ENCODE results near the gene ABCA3. TPM values are rescaled to one million over a fixed set of nuclear protein-coding genes. Genes with fewer than 3 reads are reported as not detected.

The ABCA3 gene
- total RNA-seq, 1 experiment from 2014 or later: 58.4 TPM

DNA sequence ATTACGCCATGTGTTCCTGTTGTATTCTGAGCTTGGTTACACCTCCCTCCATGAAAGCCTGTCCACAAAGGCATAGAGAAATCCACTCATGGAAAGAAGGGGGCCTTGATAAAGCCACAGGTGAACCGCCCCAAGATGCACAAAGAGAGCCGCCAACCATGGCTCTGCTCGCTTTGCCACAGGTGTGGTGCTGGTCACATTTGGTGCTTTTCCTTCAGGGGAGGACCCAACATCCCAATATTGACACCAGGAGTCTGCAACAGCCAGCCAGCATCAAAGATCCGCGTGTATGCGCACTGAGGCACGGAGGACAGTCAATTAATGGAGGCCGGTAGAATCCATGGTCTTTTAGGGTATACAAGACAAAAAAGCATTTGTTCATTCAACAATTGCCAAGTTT lies 7.3 kb downstream of the ABCA3 start:
- BruUV-seq (replicated peaks): no TSS peak
- POLR2A ChIA-PET: no interaction called here
- Histone ChIP-seq H3K4me3 (ENCODE audit: low read depth in 2 of 2, low read length in 2 of 2) (no peak overlapping the region), H3K9me3 (ENCODE audit: control insufficient read depth, insufficient read depth, low read depth, low read length) (no peaks in the 10 kb centered on the region), H3K27ac (ENCODE audit: low read length) (no peak overlapping the region), H3K36me3 (ENCODE audit: control insufficient read depth, insufficient read depth, low read length) (no peaks in the 10 kb centered on the region), H3K27me3 (ENCODE audit: control insufficient read depth, insufficient read depth, low read length) (no peaks in the 10 kb centered on the region), H3K4me1 (ENCODE audit: control insufficient read depth, insufficient read depth, low read length) (peaks cover 8% of the 10 kb centered on the region)
- CTCF ChIA-PET: no interaction called here
- in situ Hi-C loops (cut with HindIII; ENCODE audit: low pct_unique_long_range_greater_than_20kb, low sequenced_read_pairs) (no loop called here), intact Hi-C loops (cut with micrococcal nuclease; ENCODE audit: unreplicated experiment) (no loop called here)
- DNase-seq (ENCODE audit: low read depth, low spot score) (no peak), ATAC-seq (no peak)
- TF ChIP-seq POLR2AphosphoS5 (IDR thresholded peaks at IDR 0.05; ENCODE audit: low read depth, low read length) (no peak), TCF7L2 (IDR thresholded peaks at IDR 0.05; ENCODE audit: low read depth, low read length) (no peak), SIN3A (IDR thresholded peaks at IDR 0.05; ENCODE audit: borderline replicate concordance, insufficient read depth, low read depth, low read length) (no peak)
- TF ChIP-seq, protein P1, sequence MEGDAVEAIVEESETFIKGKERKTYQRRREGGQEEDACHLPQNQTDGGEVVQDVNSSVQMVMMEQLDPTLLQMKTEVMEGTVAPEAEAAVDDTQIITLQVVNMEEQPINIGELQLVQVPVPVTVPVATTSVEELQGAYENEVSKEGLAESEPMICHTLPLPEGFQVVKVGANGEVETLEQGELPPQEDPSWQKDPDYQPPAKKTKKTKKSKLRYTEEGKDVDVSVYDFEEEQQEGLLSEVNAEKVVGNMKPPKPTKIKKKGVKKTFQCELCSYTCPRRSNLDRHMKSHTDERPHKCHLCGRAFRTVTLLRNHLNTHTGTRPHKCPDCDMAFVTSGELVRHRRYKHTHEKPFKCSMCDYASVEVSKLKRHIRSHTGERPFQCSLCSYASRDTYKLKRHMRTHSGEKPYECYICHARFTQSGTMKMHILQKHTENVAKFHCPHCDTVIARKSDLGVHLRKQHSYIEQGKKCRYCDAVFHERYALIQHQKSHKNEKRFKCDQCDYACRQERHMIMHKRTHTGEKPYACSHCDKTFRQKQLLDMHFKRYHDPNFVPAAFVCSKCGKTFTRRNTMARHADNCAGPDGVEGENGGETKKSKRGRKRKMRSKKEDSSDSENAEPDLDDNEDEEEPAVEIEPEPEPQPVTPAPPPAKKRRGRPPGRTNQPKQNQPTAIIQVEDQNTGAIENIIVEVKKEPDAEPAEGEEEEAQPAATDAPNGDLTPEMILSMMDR (IDR thresholded peaks at IDR 0.05): no peak
- TF ChIP-seq, protein P2, sequence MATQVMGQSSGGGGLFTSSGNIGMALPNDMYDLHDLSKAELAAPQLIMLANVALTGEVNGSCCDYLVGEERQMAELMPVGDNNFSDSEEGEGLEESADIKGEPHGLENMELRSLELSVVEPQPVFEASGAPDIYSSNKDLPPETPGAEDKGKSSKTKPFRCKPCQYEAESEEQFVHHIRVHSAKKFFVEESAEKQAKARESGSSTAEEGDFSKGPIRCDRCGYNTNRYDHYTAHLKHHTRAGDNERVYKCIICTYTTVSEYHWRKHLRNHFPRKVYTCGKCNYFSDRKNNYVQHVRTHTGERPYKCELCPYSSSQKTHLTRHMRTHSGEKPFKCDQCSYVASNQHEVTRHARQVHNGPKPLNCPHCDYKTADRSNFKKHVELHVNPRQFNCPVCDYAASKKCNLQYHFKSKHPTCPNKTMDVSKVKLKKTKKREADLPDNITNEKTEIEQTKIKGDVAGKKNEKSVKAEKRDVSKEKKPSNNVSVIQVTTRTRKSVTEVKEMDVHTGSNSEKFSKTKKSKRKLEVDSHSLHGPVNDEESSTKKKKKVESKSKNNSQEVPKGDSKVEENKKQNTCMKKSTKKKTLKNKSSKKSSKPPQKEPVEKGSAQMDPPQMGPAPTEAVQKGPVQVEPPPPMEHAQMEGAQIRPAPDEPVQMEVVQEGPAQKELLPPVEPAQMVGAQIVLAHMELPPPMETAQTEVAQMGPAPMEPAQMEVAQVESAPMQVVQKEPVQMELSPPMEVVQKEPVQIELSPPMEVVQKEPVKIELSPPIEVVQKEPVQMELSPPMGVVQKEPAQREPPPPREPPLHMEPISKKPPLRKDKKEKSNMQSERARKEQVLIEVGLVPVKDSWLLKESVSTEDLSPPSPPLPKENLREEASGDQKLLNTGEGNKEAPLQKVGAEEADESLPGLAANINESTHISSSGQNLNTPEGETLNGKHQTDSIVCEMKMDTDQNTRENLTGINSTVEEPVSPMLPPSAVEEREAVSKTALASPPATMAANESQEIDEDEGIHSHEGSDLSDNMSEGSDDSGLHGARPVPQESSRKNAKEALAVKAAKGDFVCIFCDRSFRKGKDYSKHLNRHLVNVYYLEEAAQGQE (IDR thresholded peaks at IDR 0.05; ENCODE audit: insufficient read depth in 1 of 2, low read depth in 2 of 2, low read length in 1 of 2): no peak

DNA sequence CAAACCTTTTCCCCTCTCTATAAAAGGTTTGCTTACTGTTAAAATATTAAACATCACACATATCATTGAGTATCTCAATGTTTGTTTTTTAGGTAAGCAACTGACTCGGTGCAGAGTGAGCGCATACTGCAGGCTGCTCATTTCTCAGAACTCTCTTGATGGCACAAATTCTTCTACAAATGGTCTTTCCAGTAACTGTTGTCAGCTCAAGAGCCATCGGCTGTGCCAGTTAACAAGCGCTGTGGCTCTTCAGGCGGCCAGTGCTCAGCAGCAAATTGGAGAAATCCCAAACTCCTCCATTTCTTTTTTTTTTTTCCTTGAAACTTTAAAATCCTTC lies 8.6 kb downstream of the ABCA3 start:
- BruUV-seq (replicated peaks): no TSS peak
- no peaks in the 10 kb centered on the region for H3K27me3 ChIP-seq (ENCODE audit: control insufficient read depth, insufficient read depth, low read length)
- TF ChIP-seq, protein P2 (IDR thresholded peaks at IDR 0.05; ENCODE audit: insufficient read depth in 1 of 2, low read depth in 2 of 2, low read length in 1 of 2): no peak
- no peak for TF ChIP-seq SIN3A (IDR thresholded peaks at IDR 0.05; ENCODE audit: borderline replicate concordance, insufficient read depth, low read depth, low read length)
- TF ChIP-seq POLR2AphosphoS5 (IDR thresholded peaks at IDR 0.05; ENCODE audit: low read depth, low read length): no peak
- TF ChIP-seq, protein P1 (IDR thresholded peaks at IDR 0.05): no peak
- TF ChIP-seq TCF7L2 (IDR thresholded peaks at IDR 0.05; ENCODE audit: low read depth, low read length): no peak
- no peak for DNase-seq (ENCODE audit: low read depth, low spot score)
- ChIA-PET CTCF (no interaction called here), POLR2A (no interaction called here)
- no peaks in the 10 kb centered on the region for H3K36me3 ChIP-seq (ENCODE audit: control insufficient read depth, insufficient read depth, low read length)
- no peak for ATAC-seq
- in situ Hi-C loops (cut with HindIII; ENCODE audit: low pct_unique_long_range_greater_than_20kb, low sequenced_read_pairs): no loop called here
- H3K27ac ChIP-seq (ENCODE audit: low read length): no peak overlapping the region
- no peaks in the 10 kb centered on the region for H3K4me1 ChIP-seq (ENCODE audit: control insufficient read depth, insufficient read depth, low read length)
- intact Hi-C loops (cut with micrococcal nuclease; ENCODE audit: unreplicated experiment): no loop called here
- no peaks in the 10 kb centered on the region for H3K9me3 ChIP-seq (ENCODE audit: control insufficient read depth, insufficient read depth, low read depth, low read length)
- no peak overlapping the region for H3K4me3 ChIP-seq (ENCODE audit: low read depth in 2 of 2, low read length in 2 of 2)
